Epithelial cell of alveolus of lung (primary cell): ENCODE measurements around the gene DUS2. TPM values are rescaled to one million over a fixed set of nuclear protein-coding genes. Genes with fewer than 3 reads are reported as not detected.

Source experiments
- total RNA-seq: library from RNA; depleted of rRNA; stranded (reverse); fragments of >200 nt; gene quantifications from 2 replicates; pipeline ENCODE4 v1.2.1, GENCODE V29; 2015

Gene DUS2
- total RNA-seq = 13.7 and 16.3 TPM in 2 replicates

GRCh38 chr16:68022728-68023537 lies at the start of gene DUS2, which contains the start of gene DDX28:
DUS2 (plus strand) TSS chr16:68023284; CDS start chr16:68038024, 14,740 bp downstream.
DDX28 (minus strand) TSS chr16:68023232; CDS start chr16:68023202, 30 bp downstream.

DNA sequence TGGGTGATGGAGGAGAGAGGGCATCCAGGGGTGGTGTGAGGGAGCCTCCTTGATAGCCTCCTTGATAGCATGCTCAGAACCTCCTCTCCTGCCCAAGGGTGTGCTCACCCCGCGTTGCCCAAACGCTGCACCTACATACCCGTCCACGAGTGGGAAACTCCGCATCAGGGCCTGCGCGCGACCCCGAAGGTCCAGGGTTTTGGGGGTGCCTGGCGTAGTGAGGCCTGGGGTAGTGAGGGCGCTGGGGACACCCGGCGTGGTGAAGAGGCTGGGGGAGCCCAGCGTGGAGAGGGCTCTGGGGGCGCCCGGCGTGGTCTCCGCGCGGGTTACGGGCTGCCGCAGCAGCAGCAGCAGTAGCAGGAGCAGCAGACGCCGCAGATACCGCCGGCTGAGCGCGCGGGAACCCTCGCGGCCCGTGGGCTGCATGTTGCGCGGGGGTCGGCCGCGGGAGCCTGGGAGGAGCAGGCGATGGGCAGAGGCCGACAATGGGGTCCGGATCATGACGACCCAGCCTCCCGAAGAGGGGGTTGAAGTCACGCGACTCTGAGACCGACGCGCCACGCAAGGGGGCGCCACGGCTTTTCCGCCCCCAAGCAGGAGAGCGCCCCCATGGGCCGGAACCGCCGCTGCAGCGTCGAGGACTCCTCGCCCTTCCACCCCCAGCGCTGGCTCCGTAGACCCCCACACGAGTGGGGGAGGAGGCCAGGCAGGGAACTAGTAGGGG lies 43.0 kb upstream of the DUS2 start, which contains the start of gene DPEP3:
DPEP3 (minus strand) TSS at position 545 of the 724 bp plus-strand sequence; CDS start at position 426, 119 bp downstream.

GRCh38 chr16:67998779-67999688 lies 24.1 kb upstream of the DUS2 start, which contains the start of gene DPEP2:
DPEP2 (minus strand) TSS chr16:67999484; CDS start chr16:67993212, 6,272 bp downstream.

DNA sequence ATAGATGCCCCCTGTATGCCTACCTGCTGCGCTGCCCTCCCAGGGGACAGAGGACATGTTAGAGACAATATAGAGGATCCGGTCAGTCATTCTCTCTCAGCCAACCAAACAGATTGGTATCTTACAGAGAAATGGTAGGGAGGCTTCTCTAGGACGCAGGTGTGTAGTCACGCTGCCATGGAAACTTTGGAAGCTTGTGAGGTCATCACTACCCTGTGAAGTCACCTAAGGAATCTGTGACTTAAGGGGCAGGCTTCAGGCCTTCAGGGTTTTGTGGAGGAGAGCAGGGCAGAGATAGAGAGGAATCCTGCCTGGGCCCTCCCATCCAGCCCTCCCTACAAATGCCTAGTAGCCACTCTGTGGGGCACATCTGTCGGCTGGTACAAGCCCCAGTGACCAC lies 7.4 kb upstream of the DUS2 start, which contains the start of gene DPEP2NB:
DPEP2NB (minus strand) TSS at position 231 of the 400 bp plus-strand sequence; CDS start at position 90, 141 bp downstream.

GRCh38 chr16:68085259-68086071 lies 62.4 kb downstream of the DUS2 start, which contains the start of gene NFATC3:
NFATC3 (plus strand) TSS chr16:68085370; CDS start chr16:68085682, 312 bp downstream.

Other genes with a start within 250 kb of the DUS2 start
- 5.7 and 6.9 TPM in 2 replicates for gene RANBP10, start 216.7 kb upstream of the DUS2 start, total RNA-seq
- gene TSNAXIP1, start 216.4 kb upstream of the DUS2 start, total RNA-seq = 0.16 and 0.26 TPM in 2 replicates
- gene THAP11, start 181.0 kb upstream of the DUS2 start, total RNA-seq = 35.8 and 51.5 TPM in 2 replicates
- gene NUTF2, start 176.4 kb upstream of the DUS2 start, total RNA-seq = 68.6 and 265 TPM in 2 replicates
- 22.6 and 29.6 TPM in 2 replicates for gene CENPT, start 175.6 kb upstream of the DUS2 start, total RNA-seq
- gene EDC4, start 150.2 kb upstream of the DUS2 start, total RNA-seq = 41.2 and 50.0 TPM in 2 replicates
- gene NRN1L, start 138.4 kb upstream of the DUS2 start, total RNA-seq = 0.96 TPM in 1 of 2 replicates, not detected in the other
- 9.4 and 23.6 TPM in 2 replicates for gene PSKH1, start 130.0 kb upstream of the DUS2 start, total RNA-seq
- gene CTRL, start 91.4 kb upstream of the DUS2 start, total RNA-seq = 0.26 and 0.80 TPM in 2 replicates
- 19.2 and 58.4 TPM in 2 replicates for gene PSMB10, start 86.4 kb upstream of the DUS2 start, total RNA-seq
- gene LCAT, start 79.2 kb upstream of the DUS2 start, total RNA-seq = 4.4 and 12.6 TPM in 2 replicates
- 52.0 and 63.9 TPM in 2 replicates for gene SLC12A4, start 54.6 kb upstream of the DUS2 start, total RNA-seq
- gene DPEP3, start 42.8 kb upstream of the DUS2 start, total RNA-seq = not detected in 2 replicates
- gene DPEP2, start 23.8 kb upstream of the DUS2 start, total RNA-seq = not detected in 2 replicates
- not detected in 2 replicates for gene DPEP2NB, start 7.4 kb upstream of the DUS2 start, total RNA-seq
- gene DDX28, start 52 bp upstream of the DUS2 start, total RNA-seq = 9.1 and 9.9 TPM in 2 replicates
- gene NFATC3, start 62.1 kb downstream of the DUS2 start, total RNA-seq = 15.5 and 26.1 TPM in 2 replicates
- gene ESRP2, start 212.8 kb downstream of the DUS2 start, total RNA-seq = 0.52 TPM in 1 of 2 replicates, not detected in the other
- 14.5 and 21.7 TPM in 2 replicates for gene PLA2G15, start 222.1 kb downstream of the DUS2 start, total RNA-seq
- 20.8 and 25.3 TPM in 2 replicates for gene SLC7A6, start 241.2 kb downstream of the DUS2 start, total RNA-seq